GM12892 (cell line): Measurements from ENCODE around the gene MED29.

ENCODE experiments used
- POLR2A ChIP-seq: IDR thresholded peaks from 2 replicates; pipeline ENCODE4 v1.6.1; 2011; ENCODE audit warnings: low read depth, low read length, control low read depth
- POLR2AphosphoS5 ChIP-seq: IDR thresholded peaks from 2 replicates; pipeline ENCODE4 v1.6.1; 2011; ENCODE audit warnings: low read depth, low read length, control low read depth
- TAF1 ChIP-seq: IDR thresholded peaks from 2 replicates; pipeline ENCODE4 v1.6.1; 2011; ENCODE audit warnings: low read depth, mild to moderate bottlenecking, control low read depth, low read length, borderline replicate concordance

GRCh38 chr19:39384839-39385568 lies 6.2 kb upstream of the MED29 start:
- TF ChIP-seq POLR2A = peak; percentile 41; the same call in 1 of the 2 replicates
- no peak for TF ChIP-seq POLR2AphosphoS5
- no peak for TF ChIP-seq TAF1
